Neural progenitor cell (in vitro differentiated cells): ENCODE results near the gene SH3GL2.

Experiments
- CTCF ChIP-seq: fragments of 200-600 bp; sonication (generic); IDR thresholded peaks from 2 replicates; pipeline ENCODE4 v1.5.1; 2017; ENCODE audit warnings: antibody characterized with exemption, mild to moderate bottlenecking
- EZH2 ChIP-seq: fragments of 200-600 bp; sonication (generic); IDR thresholded peaks from 2 replicates; pipeline ENCODE4 v1.6.1; 2017; ENCODE audit warnings: antibody characterized with exemption, mild to moderate bottlenecking, moderate library complexity
- EZH2phosphoT487 ChIP-seq: fragments of 200-600 bp; sonication (generic); IDR thresholded peaks from 2 replicates; pipeline ENCODE4 v1.6.1; 2017; ENCODE audit warnings: antibody characterized with exemption

GRCh38 chr9:17628624-17629023 is 49.8 kb downstream of the SH3GL2 start:
- TF ChIP-seq EZH2 (no peak), CTCF (no peak), EZH2phosphoT487 (no peak)
